Smooth muscle cell (in vitro differentiated cells): ENCODE results near the gene CNTN4. TPM values are rescaled to one million over a fixed set of nuclear protein-coding genes. Genes with fewer than 3 reads are reported as not detected.

Experiments used
- DNase-seq: peaks from one replicate; lab custom pipeline; 2025; ENCODE audit not compliant: unreplicated experiment; lab: John Stamatoyannopoulos, UW
- H2AFZ ChIP-seq: fragments of 200-600 bp; sonication (generic); 2 replicates; pipeline ENCODE4 v1.6.0; 2016; ENCODE audit warnings: antibody characterized with exemption, low read depth, mild to moderate bottlenecking
- H3F3A ChIP-seq: fragments of 200-600 bp; sonication (generic); 2 replicates; pipeline ENCODE4 v1.6.0; 2017; ENCODE audit warnings: antibody characterized with exemption, low read depth
- H3K27ac ChIP-seq: fragments of 200-600 bp; sonication (generic); 2 replicates; pipeline ENCODE4 v1.5.1; 2016; ENCODE audit warnings: low read depth, mild to moderate bottlenecking
- H3K27me3 ChIP-seq: fragments of 200-600 bp; sonication (generic); 2 replicates; pipeline ENCODE4 v1.6.1; 2016; ENCODE audit warnings: low read depth, mild to moderate bottlenecking
- H3K36me3 ChIP-seq: fragments of 200-600 bp; sonication (generic); 2 replicates; pipeline ENCODE4 v1.5.1; 2016; ENCODE audit warnings: low read depth
- H3K4me1 ChIP-seq: fragments of 200-600 bp; sonication (generic); 2 replicates; pipeline ENCODE4 v1.5.1; 2016; ENCODE audit warnings: low read depth
- H3K4me2 ChIP-seq: fragments of 200-600 bp; sonication (generic); 2 replicates; pipeline ENCODE4 v1.6.0; 2016; ENCODE audit warnings: mild to moderate bottlenecking
- H3K4me3 ChIP-seq: fragments of 200-600 bp; sonication (generic); 2 replicates; pipeline ENCODE4 v1.5.1; 2016; ENCODE audit warnings: mild to moderate bottlenecking
- H3K79me2 ChIP-seq: fragments of 200-600 bp; sonication (generic); 2 replicates; pipeline ENCODE4 v1.6.0; 2016; ENCODE audit warnings: low read depth, mild to moderate bottlenecking
- H3K9ac ChIP-seq: fragments of 200-600 bp; sonication (generic); 2 replicates; pipeline ENCODE4 v1.6.0; 2016; ENCODE audit warnings: low read depth
- H3K9me3 ChIP-seq: fragments of 200-600 bp; sonication (generic); replicated peaks from 2 replicates; pipeline ENCODE4 v1.5.1; 2016; ENCODE audit warnings: low read depth
- H4K20me1 ChIP-seq: fragments of 200-600 bp; sonication (generic); 2 replicates; pipeline ENCODE4 v1.6.0; 2016; ENCODE audit warnings: low read depth
- CTCF ChIP-seq: fragments of 200-600 bp; sonication (generic); IDR thresholded peaks from 2 replicates; pipeline ENCODE4 v1.5.1; 2017; ENCODE audit warnings: borderline replicate concordance, mild to moderate bottlenecking, antibody characterized with exemption; ENCODE audit not compliant: insufficient read depth, poor library complexity, severe bottlenecking
- WGBS: methylation state at CpG from one replicate; pipeline ENCODE4 v1.1.7; 2016; ENCODE audit warnings: low lambda C conversion rate; 5-methylcytosine and 5-hydroxymethylcytosine counted together
- polyA plus RNA-seq: library from polyadenylated mRNA; unstranded; fragments of >200 nt; fragmentation: Nextera tagmentation; extraction: Ambion mirVana; gene quantifications from 2 replicates; pipeline ENCODE4 v1.2.1, GENCODE V29; 2016
- total RNA-seq: library from RNA; depleted of rRNA; stranded (reverse); fragments of >200 nt; gene quantifications from 2 replicates; pipeline ENCODE4 v1.2.3, GENCODE V29; 2014

The CNTN4 gene
- total and polyA plus RNA-seq, 2 experiments from 2014 or later, result 12.1 to 15.8 TPM

GRCh38 chr3:2218816-2219215, 120.2 kb downstream of the CNTN4 start:
- Histone ChIP-seq H3K4me2 (no peak overlapping the region), H3K4me3 (no peak overlapping the region), H2AFZ (no peak overlapping the region), H3K9me3 (no peaks in the 10 kb centered on the region), H4K20me1 (no peaks in the 10 kb centered on the region), H3K9ac (no peak overlapping the region), H3F3A (no peaks in the 10 kb centered on the region), H3K27ac (no peak overlapping the region), H3K27me3 (no peaks in the 10 kb centered on the region), H3K36me3 (no peaks in the 10 kb centered on the region), H3K79me2 (no peaks in the 10 kb centered on the region), H3K4me1 (no peaks in the 10 kb centered on the region)
- DNase-seq, result no peak
- 50% methylated on average over 2 of the region's 2 CpGs for WGBS
- TF ChIP-seq CTCF, result no peak

GRCh38 chr3:2236203-2236602, 137.5 kb downstream of the CNTN4 start:
- WGBS, result 48% methylated on average over 4 of the region's 4 CpGs
- no peak for TF ChIP-seq CTCF

DNA sequence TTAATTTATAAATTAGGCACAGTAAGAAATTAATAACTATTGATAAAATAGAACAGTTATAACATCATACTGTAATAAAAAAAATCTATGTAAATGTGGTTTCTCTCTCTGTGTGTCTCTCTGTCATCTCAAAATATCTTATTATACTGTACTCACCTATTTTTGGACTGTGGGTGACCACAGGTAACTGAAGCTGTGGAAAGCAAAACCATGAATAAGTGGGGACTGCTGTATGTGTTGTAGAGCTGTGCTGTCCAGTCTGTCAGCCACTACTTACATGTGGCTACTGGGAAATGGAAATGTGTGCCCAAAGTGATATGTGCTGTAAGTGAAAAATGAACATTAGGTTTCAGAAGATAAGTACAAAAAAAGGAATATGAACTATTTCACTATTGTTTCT, 145.5 kb downstream of the CNTN4 start:
- H4K20me1 ChIP-seq, result no peaks in the 10 kb centered on the region
- H3K79me2 ChIP-seq, result no peaks in the 10 kb centered on the region
- no peaks in the 10 kb centered on the region for H3K27me3 ChIP-seq
- H3K4me3 ChIP-seq, result no peak overlapping the region
- H3K4me1 ChIP-seq, result no peaks in the 10 kb centered on the region
- H3K36me3 ChIP-seq, result no peaks in the 10 kb centered on the region
- DNase-seq, result no peak
- no peak overlapping the region for H2AFZ ChIP-seq
- H3F3A ChIP-seq, result no peaks in the 10 kb centered on the region
- H3K27ac ChIP-seq, result no peak overlapping the region
- H3K9ac ChIP-seq, result no peak overlapping the region
- TF ChIP-seq CTCF, result no peak
- no peak overlapping the region for H3K4me2 ChIP-seq
- H3K9me3 ChIP-seq, result no peaks in the 10 kb centered on the region

More at GRCh38 chr3:2236203-2236602, 137.5 kb downstream of the CNTN4 start:
- no peak overlapping the region for H2AFZ ChIP-seq
- no peak overlapping the region for H3K9ac ChIP-seq
- H3F3A ChIP-seq, result no peaks in the 10 kb centered on the region
- H3K4me1 ChIP-seq, result no peaks in the 10 kb centered on the region
- no peaks in the 10 kb centered on the region for H3K36me3 ChIP-seq
- no peaks in the 10 kb centered on the region for H3K79me2 ChIP-seq
- no peaks in the 10 kb centered on the region for H4K20me1 ChIP-seq
- no peaks in the 10 kb centered on the region for H3K27me3 ChIP-seq
- H3K9me3 ChIP-seq, result no peaks in the 10 kb centered on the region
- no peak overlapping the region for H3K27ac ChIP-seq
- H3K4me3 ChIP-seq, result no peak overlapping the region
- H3K4me2 ChIP-seq, result no peak overlapping the region
- DNase-seq, result no peak

DNA sequence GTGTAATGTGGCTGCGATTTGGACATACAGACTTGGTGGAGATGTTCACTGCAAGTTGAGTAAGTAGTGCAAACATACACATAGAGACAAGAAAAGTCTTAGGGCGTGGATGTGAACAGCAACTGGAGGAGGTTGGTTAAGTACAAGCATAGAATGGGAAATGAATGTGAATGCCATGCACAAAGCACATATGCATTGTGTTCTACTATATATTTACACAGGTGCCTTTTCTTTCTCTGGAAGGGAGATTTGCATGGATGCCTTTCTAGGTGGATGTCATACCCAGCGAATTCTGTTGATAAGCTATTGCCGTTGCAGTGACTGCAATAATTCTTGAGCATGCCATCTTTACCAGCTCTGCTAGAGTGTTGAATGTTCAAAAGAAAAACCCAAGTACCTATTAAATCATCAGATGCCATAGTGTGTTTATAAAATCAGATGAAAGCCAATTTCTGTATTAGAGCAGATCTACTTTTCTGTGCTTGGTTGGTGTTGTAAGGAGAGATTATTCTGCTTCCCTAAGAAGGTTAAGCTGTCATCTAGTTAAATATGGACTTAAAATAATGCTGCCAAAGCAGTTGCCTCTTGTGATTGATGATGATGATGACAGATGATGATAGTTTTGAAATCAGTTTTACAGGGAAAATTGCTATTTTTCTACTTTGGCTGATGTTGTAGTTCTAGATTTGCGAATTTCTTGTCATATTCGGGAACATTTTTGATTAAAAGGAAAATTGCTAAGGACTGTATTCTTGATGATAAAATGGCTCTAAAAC, 148.4 kb downstream of the CNTN4 start:
- DNase-seq, result no peak
- no peak overlapping the region for H2AFZ ChIP-seq
- H3K9ac ChIP-seq, result no peak overlapping the region
- H3K27me3 ChIP-seq, result no peaks in the 10 kb centered on the region
- H3K9me3 ChIP-seq, result no peaks in the 10 kb centered on the region
- H3K79me2 ChIP-seq, result no peaks in the 10 kb centered on the region
- no peak overlapping the region for H3K4me3 ChIP-seq
- H3K4me1 ChIP-seq, result no peaks in the 10 kb centered on the region
- no peak for TF ChIP-seq CTCF
- no peaks in the 10 kb centered on the region for H4K20me1 ChIP-seq
- no peak overlapping the region for H3K4me2 ChIP-seq
- 93% methylated on average over 6 of the region's 6 CpGs for WGBS
- no peaks in the 10 kb centered on the region for H3F3A ChIP-seq
- H3K27ac ChIP-seq, result no peak overlapping the region
- no peaks in the 10 kb centered on the region for H3K36me3 ChIP-seq
